Naive thymus-derived CD8-positive, alpha-beta T cell (primary cell): ENCODE results near the gene LITAF. TPM values are rescaled to one million over a fixed set of nuclear protein-coding genes. Genes with fewer than 3 reads are reported as not detected.
A peak's percentile ranks its signal among the peaks of the same experiment; 100 is the strongest.
"Not testable (repeated sequence)": the region's sequence is repeated elsewhere in the genome, so short reads cannot be mapped to it uniquely, and the experiment has no call there.

Experiments used
- ATAC-seq, 2 donors: fragments of 150-1000 bp; cut with Tn5 transposase in 1 of 2; sonication (Bioruptor Pico), chemical (Tn5 transposase) in 1 of 2; 1 replicate in 1 of 2; 2 replicates in 1 of 2; pipeline ENCODE4 v1.10.0; 2021; ENCODE audit warnings: mild to moderate bottlenecking in 2 of 2, moderate library complexity in 2 of 2
- POLR2A ChIA-PET: fragments of 350-600 bp; sonication (Branson Sonifier 250); formaldehyde crosslinking; loops from one replicate; lab custom pipeline; 2021; ENCODE audit warnings: antibody characterized with exemption; lab: Charles Lee
- DNase-seq, 10 donors: peaks; one replicate each; pipeline versions ENCODE4 v3.0.0 to v3.0.0-alpha.2; 2020 to 2022
- H3K27ac Mint-ChIP-seq, 10 donors: one replicate each; pipeline ENCODE4 v1.8.0; 2020 to 2022; ENCODE audit warnings: mild to moderate bottlenecking in 10 of 10, mixed read lengths in 10 of 10, moderate library complexity in 4 of 10, inconsistent platforms in 1 of 10
- H3K27me3 Mint-ChIP-seq, 5 donors: one replicate each; pipeline ENCODE4 v1.8.0; 2021 to 2022; ENCODE audit warnings: mixed read lengths in 5 of 5
- H3K36me3 Mint-ChIP-seq, 3 donors: one replicate each; pipeline ENCODE4 v1.8.0; 2020 to 2022; ENCODE audit warnings: mixed read lengths in 3 of 3, mild to moderate bottlenecking in 2 of 3, inconsistent platforms in 1 of 3
- H3K4me1 Mint-ChIP-seq, 4 donors: one replicate each; pipeline ENCODE4 v1.8.0; 2021 to 2022; ENCODE audit warnings: mixed read lengths in 4 of 4
- H3K4me3 Mint-ChIP-seq, 10 donors: one replicate each; pipeline ENCODE4 v1.8.0; 2020 to 2022; ENCODE audit warnings: mild to moderate bottlenecking in 10 of 10, mixed read lengths in 10 of 10, moderate library complexity in 6 of 10, inconsistent platforms in 1 of 10
- H3K9me3 Mint-ChIP-seq, 9 donors: one replicate each; pipeline ENCODE4 v1.8.0; 2020 to 2022; ENCODE audit warnings: mixed read lengths in 9 of 9, mild to moderate bottlenecking in 3 of 9, inconsistent platforms in 1 of 9, moderate library complexity in 1 of 9
- polyA plus RNA-seq, 3 donors: library from polyadenylated mRNA; unstranded; fragments of 300-500 nt; fragmentation: Illumina TruSeq; gene quantifications; one replicate each; pipeline ENCODE4 v1.2.3, GENCODE V29; 2021
- total RNA-seq, 8 experiments: library from RNA in 2 of 8; stranded (reverse) in 2 of 8; gene quantifications; one replicate each; pipeline ENCODE4 v1.2.3 and lab custom pipeline; 2021 to 2026

Gene LITAF
- total and polyA plus RNA-seq, 5 experiments from 2014 or later = 169 to 770 (median 553) TPM

DNA sequence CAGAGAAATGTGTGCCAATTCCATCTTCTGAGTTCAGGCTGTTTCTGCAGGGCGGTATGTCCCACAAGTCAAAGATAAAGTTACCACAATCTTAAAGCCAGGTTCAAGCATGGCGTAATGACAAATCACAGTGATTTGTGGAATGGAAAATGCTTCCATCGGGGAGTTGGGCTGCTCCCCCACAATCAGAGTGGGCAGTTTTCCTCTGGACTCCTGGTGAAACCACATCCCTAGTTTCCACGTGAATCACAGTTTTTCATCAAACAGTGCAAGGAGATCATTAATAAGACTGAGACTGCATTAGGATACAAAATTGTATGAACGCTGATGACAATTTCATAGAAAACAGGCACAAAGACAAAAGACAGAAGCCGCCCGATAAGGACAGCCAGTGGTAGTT, 3.6 kb downstream of the LITAF start:
- no peaks in the 10 kb centered on the region for H3K27me3 Mint-ChIP-seq
- ATAC-seq = no peak
- peak overlapping the region; percentile 70 to 95 (median 84) for H3K4me3 Mint-ChIP-seq
- POLR2A ChIA-PET = interaction anchor here (0.9 to 3.0 kb wide), 8 partner anchors 11 to 86 kb away, joined by 3 to 23 read pairs (median 4); no protein-coding TSS in a partner anchor
- H3K27ac Mint-ChIP-seq = peak overlapping the region; percentile 79 to 94 (median 90)
- H3K9me3 Mint-ChIP-seq = no peaks in the 10 kb centered on the region
- peaks cover 31 to 82% (median 73%) of the 10 kb centered on the region in 4 donors for H3K4me1 Mint-ChIP-seq
- DNase-seq = no peak
- peaks cover 0 to 31% (median 10%) of the 10 kb centered on the region in 3 donors for H3K36me3 Mint-ChIP-seq

DNA sequence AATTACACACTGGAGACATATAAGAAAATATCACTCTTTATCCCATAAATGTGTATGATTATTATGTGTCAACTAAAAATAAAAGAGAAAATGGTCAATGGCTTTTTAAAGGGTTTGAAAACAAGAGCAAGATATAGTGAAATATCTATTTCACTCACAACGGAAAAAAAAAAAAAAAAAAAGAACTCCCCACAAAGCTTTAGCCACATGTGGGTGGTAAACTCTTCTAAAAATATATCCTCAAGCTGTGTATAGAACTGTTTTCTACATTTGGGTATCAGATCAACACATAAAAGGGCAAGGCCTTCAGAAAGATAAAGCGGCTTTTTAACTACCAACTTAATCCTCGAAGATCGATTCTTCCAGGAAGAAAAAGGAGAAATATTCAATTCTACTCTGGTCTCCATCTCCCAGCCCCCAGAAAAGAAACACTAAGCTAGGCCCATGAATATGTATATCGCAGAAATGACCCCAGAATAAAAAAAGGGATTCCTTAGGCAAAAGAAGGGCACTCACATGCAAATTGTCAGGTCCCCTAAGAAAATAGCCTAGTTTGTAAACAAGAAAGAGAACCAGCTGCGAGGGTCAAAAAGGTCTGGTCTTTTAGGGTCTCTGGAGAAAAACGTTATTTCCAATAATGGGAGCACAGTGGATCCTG, 4.4 kb downstream of the LITAF start:
- DNase-seq (no peak), ATAC-seq (no peak)
- H3K9me3 Mint-ChIP-seq = no peaks in the 10 kb centered on the region
- peaks cover 0 to 32% (median 11%) of the 10 kb centered on the region in 3 donors for H3K36me3 Mint-ChIP-seq
- H3K4me3 Mint-ChIP-seq = peak overlapping the region; percentile 66 to 95 (median 82)
- H3K4me1 Mint-ChIP-seq = peaks cover 31 to 87% (median 74%) of the 10 kb centered on the region in 4 donors
- H3K27ac Mint-ChIP-seq = peak overlapping the region; percentile 79 to 94 (median 89)
- POLR2A ChIA-PET = interaction anchor here (0.6 to 3.0 kb wide), 13 partner anchors 12 to 87 kb away, joined by 3 to 23 read pairs (median 4); no protein-coding TSS in a partner anchor
- H3K27me3 Mint-ChIP-seq = no peaks in the 10 kb centered on the region

- POLR2A ChIA-PET = interaction anchor here (0.6 to 3.0 kb wide), 9 partner anchors 11 to 328 kb away, joined by 3 to 23 read pairs (median 4); no protein-coding TSS in a partner anchor
- DNase-seq (peak in 3 of 10 donors; percentile 38 to 56 (median 50)), ATAC-seq (peak; percentile 22 to 46)
- Mint-ChIP-seq H3K4me3 (peak overlapping the region; percentile 66 to 95 (median 82)), H3K4me1 (peaks cover 34 to 89% (median 79%) of the 10 kb centered on the region in 4 donors), H3K27ac (peak overlapping the region; percentile 79 to 94 (median 89)), H3K9me3 (no peaks in the 10 kb centered on the region), H3K36me3 (peaks cover 0 to 36% (median 11%) of the 10 kb centered on the region in 3 donors), H3K27me3 (no peaks in the 10 kb centered on the region)
These were observed 5.0 kb downstream of the LITAF start for GRCh38 chr16:11581678-11582077.

DNA sequence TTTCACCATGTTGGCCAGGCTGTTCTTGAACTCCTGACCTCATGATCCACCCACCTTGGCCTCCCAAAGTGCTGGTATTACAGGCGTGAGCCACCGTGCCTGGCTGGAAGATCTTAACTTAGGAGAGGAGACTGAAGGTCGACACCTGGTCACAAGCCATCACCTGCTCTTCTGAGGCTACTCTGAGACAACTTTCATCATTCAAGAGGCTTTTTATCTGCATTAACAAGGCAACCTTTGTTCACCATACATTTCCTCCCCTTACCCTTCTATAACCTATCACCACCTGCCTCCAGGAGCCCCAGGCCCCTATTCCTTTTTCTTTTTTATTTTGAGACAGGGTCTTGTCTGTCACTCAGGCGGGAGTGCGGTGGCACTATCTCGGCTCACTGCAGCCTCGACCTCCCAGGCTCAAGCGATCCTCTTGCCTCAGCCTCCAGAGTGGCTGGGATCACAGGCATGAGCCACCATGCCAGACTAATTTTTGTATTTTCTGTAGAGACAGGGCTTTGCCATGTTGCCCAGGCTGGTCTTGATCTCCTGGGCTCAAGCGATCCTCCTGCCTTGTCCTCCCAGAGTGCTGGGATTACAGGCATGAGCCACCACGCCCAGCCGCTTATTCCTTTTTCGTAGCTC, 6.2 kb downstream of the LITAF start:
- POLR2A ChIA-PET = interaction anchor here (3.0 kb wide), 1 partner anchor 42 kb away, joined by 23 read pairs; no protein-coding TSS in a partner anchor
- Mint-ChIP-seq H3K9me3 (no peaks in the 10 kb centered on the region), H3K4me1 (peaks cover 34 to 91% (median 86%) of the 10 kb centered on the region in 4 donors), H3K27me3 (no peaks in the 10 kb centered on the region), H3K27ac (peak overlapping the region; percentile 68 to 94 (median 88)), H3K36me3 (peaks cover 0 to 37% (median 12%) of the 10 kb centered on the region in 3 donors), H3K4me3 (peak overlapping the region; percentile 28 to 93 (median 64))
- DNase-seq (no peak), ATAC-seq (no peak)

DNA sequence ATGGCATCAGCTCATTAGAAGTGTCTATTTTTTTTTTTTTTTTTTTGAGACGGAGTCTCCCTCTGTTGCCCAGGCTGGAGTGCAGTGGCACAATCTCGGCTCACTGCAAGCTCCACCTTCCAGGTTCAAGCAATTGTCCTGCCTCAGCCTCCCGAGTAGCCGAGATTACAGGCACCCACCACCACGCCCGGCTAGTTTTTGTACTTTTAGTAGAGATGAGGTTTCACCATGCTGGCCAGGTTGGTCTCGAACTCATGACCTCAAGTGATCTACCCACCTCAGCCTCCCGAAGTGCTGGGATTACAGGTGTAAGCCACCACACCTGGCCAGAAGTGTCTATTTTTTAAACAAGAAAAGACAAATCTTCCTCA, 9.4 kb downstream of the LITAF start:
- Mint-ChIP-seq H3K4me1 (peaks cover 34 to 91% (median 87%) of the 10 kb centered on the region in 4 donors), H3K27ac (peak overlapping the region in 9 of 10 donors; percentile 34 to 95 (median 90)), H3K4me3 (peak overlapping the region in 6 of 10 donors; percentile 62 to 81 (median 72)), H3K36me3 (peaks cover 0 to 46% (median 13%) of the 10 kb centered on the region in 3 donors)
- DNase-seq, H3K27me3 Mint-ChIP-seq, ATAC-seq, H3K9me3 Mint-ChIP-seq: not testable (repeated sequence)
- POLR2A ChIA-PET = interaction anchor here (0.5 to 1.0 kb wide), 2 partner anchors 9 to 42 kb away, joined by 5 to 7 read pairs; partner anchors contain the start of gene LITAF

DNA sequence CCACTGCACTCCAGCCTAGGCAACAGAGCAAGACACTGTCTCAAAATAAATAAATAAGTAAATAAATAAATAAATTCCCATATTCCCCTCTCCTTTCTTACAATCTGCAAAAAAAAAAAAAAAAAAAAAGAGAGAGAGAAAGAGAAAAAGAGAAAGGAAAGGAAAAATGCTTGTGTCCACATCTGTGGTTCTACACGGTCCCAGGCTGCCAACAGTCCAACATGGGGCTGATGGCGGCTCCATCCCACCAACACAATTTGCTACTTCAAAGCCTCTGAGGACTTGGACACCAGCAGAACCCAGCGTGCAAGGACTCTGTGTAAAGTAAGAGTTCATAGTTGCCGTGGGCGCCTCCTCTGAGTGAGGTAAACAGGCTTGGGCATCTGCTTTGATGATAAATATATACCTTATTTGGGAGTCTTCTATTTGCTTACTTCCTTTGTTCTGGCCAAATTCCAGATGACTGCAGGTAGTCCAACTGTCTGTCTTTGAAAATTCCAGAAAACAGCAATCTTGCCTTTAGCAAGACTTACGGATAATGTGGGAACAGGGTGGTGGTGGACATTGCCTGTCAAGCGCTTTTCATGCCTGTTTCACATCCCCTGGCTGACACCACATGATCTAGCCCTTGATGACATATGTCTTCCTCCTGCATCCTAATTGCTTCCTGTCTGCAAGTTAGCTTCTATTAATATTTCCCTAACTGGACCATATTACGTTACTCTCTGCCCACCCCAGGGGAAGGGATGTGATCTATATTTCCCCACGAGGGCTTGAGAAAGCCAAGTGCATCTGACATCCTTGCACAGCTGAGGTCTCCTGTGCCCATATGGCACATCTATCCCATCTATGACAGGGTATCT, 10.1 kb downstream of the LITAF start:
- no peaks in the 10 kb centered on the region for H3K9me3 Mint-ChIP-seq
- peaks cover 0 to 49% (median 16%) of the 10 kb centered on the region in 3 donors for H3K36me3 Mint-ChIP-seq
- POLR2A ChIA-PET = interaction anchor here (1.0 to 2.3 kb wide), 3 partner anchors 10 to 45 kb away, joined by 6 to 11 read pairs (median 7); partner anchors contain the start of gene LITAF
- H3K4me3 Mint-ChIP-seq = peak overlapping the region in 9 of 10 donors; percentile 62 to 85 (median 70)
- no peak for ATAC-seq
- no peaks in the 10 kb centered on the region for H3K27me3 Mint-ChIP-seq
- DNase-seq = no peak
- H3K4me1 Mint-ChIP-seq = peaks cover 32 to 91% (median 87%) of the 10 kb centered on the region in 4 donors
- H3K27ac Mint-ChIP-seq = peak overlapping the region in 9 of 10 donors; percentile 54 to 95 (median 90)

- H3K9me3 Mint-ChIP-seq = no peaks in the 10 kb centered on the region
- peak overlapping the region; percentile 60 to 88 (median 76) for H3K4me3 Mint-ChIP-seq
- peak overlapping the region; percentile 87 to 98 (median 95) for H3K27ac Mint-ChIP-seq
- POLR2A ChIA-PET = interaction anchor here (1.0 to 3.2 kb wide), 4 partner anchors 9 to 47 kb away, joined by 4 to 17 read pairs (median 8); partner anchors contain the start of gene LITAF
- H3K27me3 Mint-ChIP-seq = no peaks in the 10 kb centered on the region
- ATAC-seq (peak in 1 of 2 donors; percentile 19), DNase-seq (no peak)
- peaks cover 33 to 93% (median 89%) of the 10 kb centered on the region in 4 donors for H3K4me1 Mint-ChIP-seq
- H3K36me3 Mint-ChIP-seq = peaks cover 0 to 44% (median 15%) of the 10 kb centered on the region in 3 donors
These were observed 11.5 kb downstream of the LITAF start for GRCh38 chr16:11575223-11575589.

GRCh38 chr16:11572301-11572995, 14.3 kb downstream of the LITAF start:
- Mint-ChIP-seq H3K36me3 (peaks cover 0 to 53% (median 10%) of the 10 kb centered on the region in 3 donors), H3K27ac (peak overlapping the region; percentile 94 to 99 (median 98)), H3K9me3 (no peaks in the 10 kb centered on the region), H3K27me3 (no peaks in the 10 kb centered on the region), H3K4me3 (peak overlapping the region; percentile 61 to 83 (median 74)), H3K4me1 (peaks cover 33 to 90% (median 85%) of the 10 kb centered on the region in 4 donors)
- DNase-seq (peak; percentile 37 to 93 (median 85)), ATAC-seq (peak; percentile 71 to 86)
- POLR2A ChIA-PET = interaction anchor here (1.3 kb wide), 1 partner anchor 11 kb away, joined by 3 read pairs; no protein-coding TSS in a partner anchor

GRCh38 chr16:11571549-11571948, 15.2 kb downstream of the LITAF start:
- no peak for ATAC-seq
- Mint-ChIP-seq H3K4me3 (peak overlapping the region in 9 of 10 donors; percentile 5 to 83 (median 65)), H3K4me1 (peaks cover 37 to 90% (median 86%) of the 10 kb centered on the region in 4 donors), H3K9me3 (no peaks in the 10 kb centered on the region), H3K27ac (peak overlapping the region; percentile 94 to 99 (median 98)), H3K27me3 (no peaks in the 10 kb centered on the region), H3K36me3 (peaks cover 0 to 57% (median 14%) of the 10 kb centered on the region in 3 donors)
- POLR2A ChIA-PET = interaction anchor here (0.6 to 1.5 kb wide), 6 partner anchors 9 to 79 kb away, joined by 3 to 4 read pairs (median 3); no protein-coding TSS in a partner anchor
- DNase-seq = no peak

GRCh38 chr16:11570806-11571205, 15.9 kb downstream of the LITAF start:
- Mint-ChIP-seq H3K4me3 (peak overlapping the region in 8 of 10 donors; percentile 18 to 67 (median 48)), H3K4me1 (peaks cover 44 to 92% (median 89%) of the 10 kb centered on the region in 4 donors), H3K9me3 (no peaks in the 10 kb centered on the region)

GRCh38 chr16:11570258-11570657, 16.5 kb downstream of the LITAF start:
- ATAC-seq (no peak), DNase-seq (no peak)
- Mint-ChIP-seq H3K4me3 (peak overlapping the region in 8 of 10 donors; percentile 6 to 66 (median 42)), H3K9me3 (no peaks in the 10 kb centered on the region), H3K36me3 (peaks cover 5 to 65% (median 21%) of the 10 kb centered on the region in 3 donors), H3K4me1 (peaks cover 44 to 91% (median 87%) of the 10 kb centered on the region in 4 donors), H3K27me3 (no peaks in the 10 kb centered on the region), H3K27ac (peak overlapping the region; percentile 61 to 99 (median 98))
- POLR2A ChIA-PET = interaction anchor here (1.0 to 1.5 kb wide), 3 partner anchors 11 to 72 kb away, joined by 3 to 4 read pairs (median 3); no protein-coding TSS in a partner anchor

More at GRCh38 chr16:11570806-11571205, 15.9 kb downstream of the LITAF start:
- peaks cover 5 to 65% (median 20%) of the 10 kb centered on the region in 3 donors for H3K36me3 Mint-ChIP-seq
- H3K27ac Mint-ChIP-seq = peak overlapping the region; percentile 94 to 99 (median 98)
- DNase-seq (no peak), ATAC-seq (no peak)
- POLR2A ChIA-PET = interaction anchor here (0.6 to 1.5 kb wide), 4 partner anchors 8 to 72 kb away, joined by 3 to 4 read pairs (median 3); no protein-coding TSS in a partner anchor
- no peaks in the 10 kb centered on the region for H3K27me3 Mint-ChIP-seq
